H9 (cell line): ENCODE data around the gene SEMA4D. TPM values are rescaled to one million over a fixed set of nuclear protein-coding genes. Genes with fewer than 3 reads are reported as not detected.

ENCODE experiments used
- DNase-seq: peaks from one replicate; pipeline ENCODE4 v3.0.0-alpha.2; 2017
- H2AFZ ChIP-seq: one replicate; pipeline ENCODE4 v1.6.1; 2013; ENCODE audit warnings: mild to moderate bottlenecking, low read length, control low read depth, moderate library complexity
- H2AK5ac ChIP-seq: 2 replicates; pipeline ENCODE4 v1.6.1; 2013; ENCODE audit warnings: low read length, control low read depth, mixed read lengths; ENCODE audit not compliant: insufficient read length
- H2BK120ac ChIP-seq: one replicate; pipeline ENCODE4 v1.6.1; 2013; ENCODE audit warnings: low read depth, mild to moderate bottlenecking, low read length, control low read depth, inconsistent platforms; ENCODE audit not compliant: poor library complexity, severe bottlenecking
- H2BK12ac ChIP-seq: 2 replicates; pipeline ENCODE4 v1.6.1; 2013; ENCODE audit warnings: low read length, control low read depth, mixed read lengths, low read depth; ENCODE audit not compliant: insufficient read length
- H2BK15ac ChIP-seq: 2 replicates; pipeline ENCODE4 v1.6.1; 2013; ENCODE audit warnings: low read depth, low read length, control low read depth
- H2BK20ac ChIP-seq: one replicate; pipeline ENCODE4 v1.6.1; 2013; ENCODE audit warnings: low read depth, mild to moderate bottlenecking, low read length, control low read depth, inconsistent platforms; ENCODE audit not compliant: poor library complexity, severe bottlenecking
- H2BK5ac ChIP-seq: 2 replicates; pipeline ENCODE4 v1.6.1; 2013; ENCODE audit warnings: low read length, control low read depth, mixed read lengths; ENCODE audit not compliant: insufficient read length
- H3K14ac ChIP-seq: 2 replicates; pipeline ENCODE4 v1.6.1; 2013; ENCODE audit warnings: low read length, control low read depth; ENCODE audit not compliant: insufficient read depth
- H3K18ac ChIP-seq: 2 replicates; pipeline ENCODE4 v1.6.1; 2013; ENCODE audit warnings: low read depth, mild to moderate bottlenecking, mixed read lengths, low read length, control low read depth; ENCODE audit not compliant: insufficient read length
- H3K23ac ChIP-seq: 2 replicates; pipeline ENCODE4 v1.6.1; 2013; ENCODE audit warnings: low read length, control low read depth, mixed read lengths, low read depth; ENCODE audit not compliant: insufficient read length
- H3K23me2 ChIP-seq: 2 replicates; pipeline ENCODE4 v1.6.1; 2013; ENCODE audit warnings: low read depth, mild to moderate bottlenecking, mixed read lengths, low read length, control low read depth; ENCODE audit not compliant: insufficient read length, poor library complexity, severe bottlenecking
- H3K27ac ChIP-seq: 2 replicates; pipeline ENCODE4 v1.5.1; 2013; ENCODE audit warnings: low read length, control low read depth, mixed read lengths, low read depth; ENCODE audit not compliant: insufficient read length
- H3K27me3 ChIP-seq: 2 replicates; pipeline ENCODE4 v1.6.1; 2013; ENCODE audit warnings: low read length, control low read depth, inconsistent platforms; ENCODE audit not compliant: insufficient read depth
- H3K4ac ChIP-seq: 2 replicates; pipeline ENCODE4 v1.6.1; 2013; ENCODE audit warnings: low read depth, mild to moderate bottlenecking, control low read depth, inconsistent platforms, low read length, moderate library complexity
- H3K4me1 ChIP-seq: 2 replicates; pipeline ENCODE4 v1.6.1; 2013; ENCODE audit warnings: low read length, control low read depth, inconsistent platforms; ENCODE audit not compliant: insufficient read depth
- H3K4me2 ChIP-seq: 2 replicates; pipeline ENCODE4 v1.6.1; 2013; ENCODE audit warnings: low read length, control low read depth, mixed read lengths; ENCODE audit not compliant: insufficient read length, insufficient read depth
- H3K56ac ChIP-seq: 2 replicates; pipeline ENCODE4 v1.6.1; 2013; ENCODE audit warnings: low read depth, mild to moderate bottlenecking, mixed read lengths, low read length, control low read depth; ENCODE audit not compliant: insufficient read length
- H3K79me1 ChIP-seq: 2 replicates; pipeline ENCODE4 v1.6.1; 2013; ENCODE audit warnings: low read depth, mild to moderate bottlenecking, moderate library complexity, low read length, control low read depth, inconsistent platforms; ENCODE audit not compliant: insufficient read depth, poor library complexity, severe bottlenecking
- H3K79me2 ChIP-seq: 2 replicates; pipeline ENCODE4 v1.6.1; 2013; ENCODE audit warnings: low read length, control low read depth, inconsistent platforms; ENCODE audit not compliant: insufficient read depth
- H3K9ac ChIP-seq: 2 replicates; pipeline ENCODE4 v1.6.1; 2013; ENCODE audit warnings: low read length, control low read depth, mixed read lengths; ENCODE audit not compliant: insufficient read length; ENCODE audit errors: extremely low read depth
- H3K9me3 ChIP-seq: one replicate; pipeline ENCODE4 v1.6.1; 2013; ENCODE audit warnings: low read depth, low read length, inconsistent platforms; ENCODE audit not compliant: control insufficient read depth
- H3T11ph ChIP-seq: one replicate; pipeline ENCODE4 v1.6.1; 2013; ENCODE audit warnings: mild to moderate bottlenecking, low read length, control low read depth, inconsistent platforms
- H4K20me1 ChIP-seq: one replicate; pipeline ENCODE4 v1.6.1; 2013; ENCODE audit not compliant: control insufficient read depth, insufficient read length, insufficient read depth
- H4K5ac ChIP-seq: 2 replicates; pipeline ENCODE4 v1.6.1; 2013; ENCODE audit warnings: low read depth, mild to moderate bottlenecking, mixed read lengths, low read length, control low read depth; ENCODE audit not compliant: insufficient read length
- H4K8ac ChIP-seq: replicated peaks from 2 replicates; pipeline ENCODE4 v1.6.1; 2013; ENCODE audit warnings: low read length, control low read depth, mixed read lengths, low read depth; ENCODE audit not compliant: insufficient read length
- H4K91ac ChIP-seq: 2 replicates; pipeline ENCODE4 v1.6.1; 2013; ENCODE audit warnings: low read depth, mild to moderate bottlenecking, moderate library complexity, mixed read lengths, low read length, control low read depth; ENCODE audit not compliant: insufficient read length
- H3K27ac Mint-ChIP-seq, 3 experiments: 2 replicates in 2 of 3; 3 replicates in 1 of 3; pipeline ENCODE4 v1.8.0; 2020 to 2021; ENCODE audit warnings: mixed read lengths in 3 of 3, mild to moderate bottlenecking in 1 of 3, moderate library complexity in 1 of 3
- H3K27me3 Mint-ChIP-seq: 2 replicates; pipeline ENCODE4 v1.8.0; 2021; ENCODE audit warnings: low read depth, mild to moderate bottlenecking, moderate library complexity, mixed read lengths
- H3K36me3 Mint-ChIP-seq, 3 experiments: 2 replicates in 2 of 3; 3 replicates in 1 of 3; pipeline ENCODE4 v1.8.0; 2020 to 2021; ENCODE audit warnings: low read depth in 3 of 3, mixed read lengths in 3 of 3; ENCODE audit not compliant: insufficient read depth in 1 of 3
- H3K4me1 Mint-ChIP-seq, 2 experiments: 2 replicates each; pipeline ENCODE4 v1.8.0; 2020; ENCODE audit warnings: mixed read lengths in 2 of 2
- H3K4me3 Mint-ChIP-seq, 2 experiments: 2 replicates in 1 of 2; 3 replicates in 1 of 2; pipeline ENCODE4 v1.8.0; 2020 to 2021; ENCODE audit warnings: mild to moderate bottlenecking in 2 of 2, mixed read lengths in 2 of 2, moderate library complexity in 1 of 2
- H3K9me3 Mint-ChIP-seq, 2 experiments: 2 replicates in 1 of 2; 3 replicates in 1 of 2; pipeline ENCODE4 v1.8.0; 2020; ENCODE audit warnings: mild to moderate bottlenecking in 2 of 2, mixed read lengths in 2 of 2, moderate library complexity in 1 of 2
- CTCF ChIP-seq: fragments of 200-600 bp; sonication (generic); conservative IDR thresholded peaks from 3 replicates; pipeline ENCODE4 v1.8.0; 2021; ENCODE audit warnings: antibody characterized with exemption, mild to moderate bottlenecking
- WGBS: extraction: QIAGEN DNeasy Blood & Tissue Kit; methylation state at CpG from one replicate; pipeline ENCODE4 v1.1.7; 2013; ENCODE audit warnings: missing lambda C conversion rate, low lambda C conversion rate, mixed read lengths; ENCODE audit not compliant: insufficient read length; ENCODE audit errors: extremely low coverage; 5-methylcytosine and 5-hydroxymethylcytosine counted together
- total RNA-seq: library from RNA; stranded (reverse); gene quantifications from 2 replicates; pipeline ENCODE4 v1.2.1, GENCODE V29; 2021

Gene SEMA4D
- total RNA-seq, 1 experiment from 2014 or later: 47.2 TPM

- Histone ChIP-seq H3K4me1 (peaks cover 8% of the 10 kb centered on the region; the same call in 1 of the 2 replicates), H4K91ac (no peak overlapping the region), H3K27ac (no peak overlapping the region), H3K4me2 (no peak overlapping the region), H2BK15ac (no peak overlapping the region), H2BK5ac (no peak overlapping the region), H3K18ac (no peak overlapping the region), H3K9me3 (no peaks in the 10 kb centered on the region), H3K4ac (no peak overlapping the region; the same call in 1 of the 2 replicates), H4K20me1 (no peaks in the 10 kb centered on the region), H4K5ac (no peak overlapping the region), H2AFZ (no peak overlapping the region), H3K56ac (no peak overlapping the region), H4K8ac (no peak overlapping the region), H3T11ph (no peak overlapping the region), H3K79me2 (peaks cover 7% of the 10 kb centered on the region; the same call in 1 of the 2 replicates), H3K27me3 (no peaks in the 10 kb centered on the region), H2AK5ac (no peak overlapping the region), H3K23ac (no peak overlapping the region), H3K23me2 (no peaks in the 10 kb centered on the region), H3K14ac (no peak overlapping the region), H2BK20ac (no peak overlapping the region), H2BK12ac (no peak overlapping the region), H2BK120ac (no peak overlapping the region), H3K9ac (no peak overlapping the region), H3K79me1 (peaks cover 7% of the 10 kb centered on the region)
- no peak for DNase-seq
- no CpG with 5 or more reads among the region's 13 CpGs for WGBS
- Mint-ChIP-seq H3K9me3 (peaks cover 0 to 11% of the 10 kb centered on the region in 2 experiments; a peak in 4 of 5 replicates), H3K36me3 (peaks cover 9 to 18% (median 10%) of the 10 kb centered on the region in 3 experiments; a peak in 6 of 7 replicates), H3K4me1 (peaks cover 39 to 42% of the 10 kb centered on the region in 2 experiments), H3K4me3 (no peak overlapping the region), H3K27me3 (no peaks in the 10 kb centered on the region), H3K27ac (peak overlapping the region in 1 of 3 experiments; percentile 77; a peak in 2 of 7 replicates)
- no peak for TF ChIP-seq CTCF
Measured at GRCh38 chr9:89428222-89428761, 69.6 kb downstream of the SEMA4D start.
